Measurements from ENCODE around the gene CUL2.

DNA sequence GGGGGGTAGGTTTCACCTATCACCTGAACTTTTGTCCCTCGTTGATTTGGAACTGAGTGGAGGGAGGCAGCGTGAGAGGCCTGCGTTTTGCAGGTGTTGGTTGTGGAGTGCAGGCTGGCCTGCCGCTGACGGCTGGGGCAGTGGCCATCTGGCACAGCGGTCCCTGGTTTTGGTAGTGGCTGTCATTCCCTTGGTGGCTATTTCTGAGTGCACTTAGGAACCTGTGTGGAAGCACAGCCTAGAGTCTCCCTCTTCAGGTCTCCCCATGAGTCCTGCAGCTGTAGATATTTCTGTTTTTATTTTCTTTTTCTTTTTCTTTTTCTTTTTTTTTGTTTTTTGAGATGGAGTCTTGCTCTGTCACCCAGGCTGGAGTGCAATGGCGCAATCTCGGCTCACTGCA, 129.2 kb downstream of the CUL2 start:
- TF ChIP-seq, protein P1, sequence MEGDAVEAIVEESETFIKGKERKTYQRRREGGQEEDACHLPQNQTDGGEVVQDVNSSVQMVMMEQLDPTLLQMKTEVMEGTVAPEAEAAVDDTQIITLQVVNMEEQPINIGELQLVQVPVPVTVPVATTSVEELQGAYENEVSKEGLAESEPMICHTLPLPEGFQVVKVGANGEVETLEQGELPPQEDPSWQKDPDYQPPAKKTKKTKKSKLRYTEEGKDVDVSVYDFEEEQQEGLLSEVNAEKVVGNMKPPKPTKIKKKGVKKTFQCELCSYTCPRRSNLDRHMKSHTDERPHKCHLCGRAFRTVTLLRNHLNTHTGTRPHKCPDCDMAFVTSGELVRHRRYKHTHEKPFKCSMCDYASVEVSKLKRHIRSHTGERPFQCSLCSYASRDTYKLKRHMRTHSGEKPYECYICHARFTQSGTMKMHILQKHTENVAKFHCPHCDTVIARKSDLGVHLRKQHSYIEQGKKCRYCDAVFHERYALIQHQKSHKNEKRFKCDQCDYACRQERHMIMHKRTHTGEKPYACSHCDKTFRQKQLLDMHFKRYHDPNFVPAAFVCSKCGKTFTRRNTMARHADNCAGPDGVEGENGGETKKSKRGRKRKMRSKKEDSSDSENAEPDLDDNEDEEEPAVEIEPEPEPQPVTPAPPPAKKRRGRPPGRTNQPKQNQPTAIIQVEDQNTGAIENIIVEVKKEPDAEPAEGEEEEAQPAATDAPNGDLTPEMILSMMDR (IDR thresholded peaks at IDR 0.05 in 8 of 11, conservative IDR thresholded peaks at IDR 0.05 in 3 of 11), result no peak
- TF ChIP-seq POLR2A (IDR thresholded peaks at IDR 0.05), result no peak

All from spleen (tissue), 7 donors.